Endothelial cell of umbilical vein (primary cell): Measurements from ENCODE around the gene MTRR. TPM values are rescaled to one million over a fixed set of nuclear protein-coding genes. Genes with fewer than 3 reads are reported as not detected.

Source experiments
- BruUV-seq: library from RNA; stranded (reverse); fragments of 400-500 nt; replicated peaks from 2 replicates; lab custom pipeline; 2021; lab: Mats Ljungman, UMichigan
- CTCF ChIA-PET: fragments of 300-600, 350-600 bp; sonication (Branson Sonifier 250); formaldehyde crosslinking; loops from one replicate; lab custom pipeline; 2021; ENCODE audit warnings: antibody characterized with exemption, inconsistent platforms; lab: Charles Lee
- POLR2A ChIA-PET: fragments of 300-600, 350-600 bp; sonication (Branson Sonifier 250); formaldehyde crosslinking; loops from one replicate; lab custom pipeline; 2021; ENCODE audit warnings: antibody characterized with exemption, inconsistent platforms; lab: Charles Lee
- DNase-seq: peaks from one replicate; pipeline ENCODE4 v3.0.0-alpha.2; 2011; ENCODE audit warnings: low read depth, low spot score
- FAIRE-seq: peaks from 2 replicates; lab custom pipeline; 2011; peaks lifted over from hg19 to GRCh38; lab: Jason Lieb, UNC
- H2AFZ ChIP-seq: 2 replicates; pipeline ENCODE4 v1.6.0; 2012; ENCODE audit warnings: low read depth, low read length, control low read depth, inconsistent platforms
- H3K27ac ChIP-seq: 2 replicates; pipeline ENCODE4 v1.5.1; 2011; ENCODE audit warnings: low read depth, mild to moderate bottlenecking, control low read depth, low read length, moderate library complexity; ENCODE audit not compliant: insufficient read depth
- H3K27me3 ChIP-seq, 2 experiments: 2 replicates each; pipeline versions ENCODE4 v1.6.0 to v1.6.1; 2011; ENCODE audit warnings: low read length in 2 of 2, mixed read lengths in 1 of 2; ENCODE audit not compliant: control insufficient read depth in 2 of 2, insufficient read depth in 2 of 2
- H3K36me3 ChIP-seq, 2 experiments: 2 replicates in 1 of 2; 3 replicates in 1 of 2; pipeline ENCODE4 v1.5.1; 2011; ENCODE audit warnings: low read length in 2 of 2, mild to moderate bottlenecking in 1 of 2, moderate library complexity in 1 of 2; ENCODE audit not compliant: control insufficient read depth in 2 of 2, insufficient read depth in 2 of 2; ENCODE audit errors: extremely low read depth in 1 of 2
- H3K4me1 ChIP-seq: 3 replicates; pipeline ENCODE4 v1.5.1; 2011; ENCODE audit warnings: mild to moderate bottlenecking, low read length; ENCODE audit not compliant: control insufficient read depth, insufficient read depth; ENCODE audit errors: extremely low read depth
- H3K4me2 ChIP-seq: 2 replicates; pipeline ENCODE4 v1.6.1; 2011; ENCODE audit warnings: low read length, control low read depth, mixed read lengths; ENCODE audit not compliant: insufficient read depth
- H3K4me3 ChIP-seq, 3 experiments: fragments of 200-600 bp in 1 of 3; sonication (generic), shearing (Covaris generic) in 1 of 3; replicated peaks in 1 of 3; 2 replicates each; pipeline ENCODE4 v1.5.1; 2011 to 2016; ENCODE audit warnings: control low read depth in 3 of 3, low read length in 3 of 3, mild to moderate bottlenecking in 2 of 3, inconsistent platforms in 1 of 3, low read depth in 1 of 3, moderate library complexity in 1 of 3; ENCODE audit not compliant: insufficient read depth in 1 of 3
- H3K79me2 ChIP-seq: 2 replicates; pipeline ENCODE4 v1.6.0; 2012; ENCODE audit warnings: low read length, inconsistent platforms; ENCODE audit not compliant: control insufficient read depth, insufficient read depth
- H3K9ac ChIP-seq: replicated peaks from 2 replicates; pipeline ENCODE3; 2011; ENCODE audit warnings: low read length, control low read depth; ENCODE audit not compliant: insufficient read depth; ENCODE audit errors: extremely low read depth
- H3K9me1 ChIP-seq: replicated peaks from 3 replicates; pipeline ENCODE4 v1.6.0; 2011; ENCODE audit warnings: mild to moderate bottlenecking, low read length; ENCODE audit not compliant: control insufficient read depth, insufficient read depth; ENCODE audit errors: extremely low read depth
- H3K9me3 ChIP-seq: replicated peaks from 2 replicates; pipeline ENCODE4 v1.5.1; 2012; ENCODE audit warnings: low read length, inconsistent platforms; ENCODE audit not compliant: control insufficient read depth, insufficient read depth
- H4K20me1 ChIP-seq: replicated peaks from 2 replicates; pipeline ENCODE3; 2011; ENCODE audit warnings: mild to moderate bottlenecking, low read length; ENCODE audit not compliant: control insufficient read depth, insufficient read depth; ENCODE audit errors: extremely low read depth
- EZH2 ChIP-seq: IDR thresholded peaks from 2 replicates; pipeline ENCODE4 v1.6.1; 2012; ENCODE audit warnings: borderline replicate concordance, low read depth, mild to moderate bottlenecking, moderate library complexity, low read length, inconsistent platforms; ENCODE audit not compliant: severe bottlenecking
- FOS ChIP-seq: IDR thresholded peaks from 2 replicates; pipeline ENCODE4 v1.6.1; 2011; ENCODE audit warnings: mild to moderate bottlenecking, low read length, moderate library complexity, borderline replicate concordance; ENCODE audit not compliant: insufficient read depth
- GATA2 ChIP-seq: IDR thresholded peaks from 2 replicates; pipeline ENCODE4 v1.7.0; 2011; ENCODE audit warnings: low read depth, mild to moderate bottlenecking, moderate library complexity, mixed read lengths, low read length; ENCODE audit not compliant: insufficient read length, insufficient read depth
- JUN ChIP-seq: IDR thresholded peaks from 2 replicates; pipeline ENCODE4 v1.6.1; 2011; ENCODE audit warnings: borderline replicate concordance, low read depth; ENCODE audit not compliant: insufficient read length, insufficient read depth
- MYC ChIP-seq: IDR thresholded peaks from one replicate; pipeline ENCODE4 v1.6.1; 2011; ENCODE audit warnings: mild to moderate bottlenecking, low read depth, low read length
- POLR2A ChIP-seq: IDR thresholded peaks from 2 replicates; pipeline ENCODE4 v1.6.1; 2012; ENCODE audit warnings: low read depth, mild to moderate bottlenecking, control low read depth, low read length
- POLR2AphosphoS5 ChIP-seq: IDR thresholded peaks from 2 replicates; pipeline ENCODE4 v1.6.1; 2012; ENCODE audit warnings: low read depth, mild to moderate bottlenecking, control low read depth, low read length, moderate library complexity; ENCODE audit not compliant: insufficient read depth
- dilution Hi-C: fragments of 300-500 bp; cut with MboI; formaldehyde crosslinking; loops from one replicate; pipeline ENCODE4 v1.15.0; 2019; ENCODE audit warnings: low sequenced_read_pairs; ENCODE audit not compliant: extremely low pct_ligation_motif_present
- intact Hi-C: fragments of 100-400 bp; cut with micrococcal nuclease; formaldehyde crosslinking; loops from one replicate; pipeline ENCODE4 v1.10.0; 2022
- polyA plus RNA-seq, 4 experiments: library from polyadenylated mRNA; depleted of rRNA in 3 of 4; stranded (reverse) in 3 of 4; unstranded in 1 of 4; fragments of >200 nt; gene quantifications; 2 replicates each; pipeline versions ENCODE4 v1.2.1 to v1.2.3, GENCODE V29; 2011 to 2012; ENCODE audit warnings: missing spikeins in 1 of 4
- total RNA-seq: library from RNA; stranded (reverse); gene quantifications from 2 replicates; pipeline ENCODE4 v1.2.3, GENCODE V29; 2021
- TF ChIP-seq, protein P1 (sequence below): IDR thresholded peaks from 2 replicates; pipeline ENCODE4 v1.6.1; 2011; ENCODE audit not compliant: insufficient read depth, insufficient read length
- TF ChIP-seq, protein P2 (sequence below), 2 donors: IDR thresholded peaks; 1 replicate in 1 of 2; 2 replicates in 1 of 2; pipeline ENCODE4 v1.5.1; 2011; ENCODE audit warnings: low read length in 2 of 2, mild to moderate bottlenecking in 2 of 2, moderate library complexity in 2 of 2, control low read depth in 1 of 2, inconsistent platforms in 1 of 2, low read depth in 1 of 2; ENCODE audit not compliant: insufficient read depth in 1 of 2; ENCODE audit errors: extremely low read depth in 1 of 2

MTRR gene
- total and polyA plus RNA-seq, 2 donors (not counting 3 experiments of a cell fraction or from before 2014, with no cell fraction given): 24.3 to 37.1 TPM

DNA sequence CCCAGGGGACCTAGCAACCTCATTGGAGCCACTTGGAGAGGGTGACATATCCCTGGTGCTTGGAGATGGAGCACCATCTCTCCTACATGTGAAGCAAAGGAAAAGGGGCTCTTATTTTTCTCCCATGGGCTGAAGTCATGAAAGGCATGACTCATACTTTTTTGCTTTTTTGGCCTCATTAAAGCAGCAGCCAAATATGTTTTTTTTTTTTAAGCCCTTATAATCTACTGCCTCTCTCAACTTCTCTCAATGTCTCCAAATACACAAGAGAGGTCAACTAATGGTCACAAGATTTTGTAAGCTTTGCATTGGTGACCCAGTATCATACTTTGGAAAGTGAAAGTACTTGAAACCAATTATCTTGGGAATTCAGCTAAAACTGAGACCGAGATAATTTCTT, 16.4 kb upstream of the MTRR start:
- no peak overlapping the region for H2AFZ ChIP-seq
- dilution Hi-C loops: no loop called here
- H4K20me1 ChIP-seq: no peaks in the 10 kb centered on the region
- intact Hi-C loops: loop anchor here (10.0 kb wide), 1 partner anchor 1088 kb away; no protein-coding TSS in a partner anchor
- no peaks in the 10 kb centered on the region for H3K4me1 ChIP-seq
- H3K36me3 ChIP-seq: no peaks in the 10 kb centered on the region
- no TSS peak for BruUV-seq
- no peak overlapping the region for H3K27ac ChIP-seq
- ChIA-PET CTCF (no interaction called here), POLR2A (no interaction called here)
- no peaks in the 10 kb centered on the region for H3K79me2 ChIP-seq
- H3K9ac ChIP-seq: no peak overlapping the region
- DNase-seq (no peak), FAIRE-seq (no peak)
- H3K9me1 ChIP-seq: no peaks in the 10 kb centered on the region
- H3K4me3 ChIP-seq: no peak overlapping the region
- H3K9me3 ChIP-seq: no peaks in the 10 kb centered on the region
- no peak overlapping the region for H3K4me2 ChIP-seq
- H3K27me3 ChIP-seq: peaks cover 19 to 22% of the 10 kb centered on the region in 2 experiments
- no peak for TF ChIP-seq JUN
- no peak for TF ChIP-seq POLR2A
- no peak for TF ChIP-seq FOS
- no peak for TF ChIP-seq MYC
- TF ChIP-seq POLR2AphosphoS5: no peak
- TF ChIP-seq, protein P1, sequence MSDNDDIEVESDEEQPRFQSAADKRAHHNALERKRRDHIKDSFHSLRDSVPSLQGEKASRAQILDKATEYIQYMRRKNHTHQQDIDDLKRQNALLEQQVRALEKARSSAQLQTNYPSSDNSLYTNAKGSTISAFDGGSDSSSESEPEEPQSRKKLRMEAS: no peak
- TF ChIP-seq GATA2: no peak
- TF ChIP-seq, protein P2, sequence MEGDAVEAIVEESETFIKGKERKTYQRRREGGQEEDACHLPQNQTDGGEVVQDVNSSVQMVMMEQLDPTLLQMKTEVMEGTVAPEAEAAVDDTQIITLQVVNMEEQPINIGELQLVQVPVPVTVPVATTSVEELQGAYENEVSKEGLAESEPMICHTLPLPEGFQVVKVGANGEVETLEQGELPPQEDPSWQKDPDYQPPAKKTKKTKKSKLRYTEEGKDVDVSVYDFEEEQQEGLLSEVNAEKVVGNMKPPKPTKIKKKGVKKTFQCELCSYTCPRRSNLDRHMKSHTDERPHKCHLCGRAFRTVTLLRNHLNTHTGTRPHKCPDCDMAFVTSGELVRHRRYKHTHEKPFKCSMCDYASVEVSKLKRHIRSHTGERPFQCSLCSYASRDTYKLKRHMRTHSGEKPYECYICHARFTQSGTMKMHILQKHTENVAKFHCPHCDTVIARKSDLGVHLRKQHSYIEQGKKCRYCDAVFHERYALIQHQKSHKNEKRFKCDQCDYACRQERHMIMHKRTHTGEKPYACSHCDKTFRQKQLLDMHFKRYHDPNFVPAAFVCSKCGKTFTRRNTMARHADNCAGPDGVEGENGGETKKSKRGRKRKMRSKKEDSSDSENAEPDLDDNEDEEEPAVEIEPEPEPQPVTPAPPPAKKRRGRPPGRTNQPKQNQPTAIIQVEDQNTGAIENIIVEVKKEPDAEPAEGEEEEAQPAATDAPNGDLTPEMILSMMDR (IDR thresholded peaks at IDR 0.05; ENCODE audit: extremely low read depth in 1 of 2, insufficient read depth in 1 of 2, low read depth in 1 of 2, low read length in 2 of 2): no peak
- TF ChIP-seq EZH2: no peak
